Neural progenitor cell (in vitro differentiated cells): ENCODE measurements around the gene ZNF516. TPM values are rescaled to one million over a fixed set of nuclear protein-coding genes. Genes with fewer than 3 reads are reported as not detected.

Experiments used
- DNase-seq: peaks from one replicate; pipeline ENCODE4 v3.0.0-alpha.2; 2016; ENCODE audit warnings: low spot score
- H2AFZ ChIP-seq: fragments of 200-600 bp; sonication (generic); replicated peaks from 2 replicates; pipeline ENCODE4 v1.6.1; 2016; ENCODE audit warnings: antibody characterized with exemption
- H3F3A ChIP-seq: fragments of 200-600 bp; sonication (generic); 2 replicates; pipeline ENCODE4 v1.6.1; 2016; ENCODE audit warnings: antibody characterized with exemption, low read depth
- H3K27ac ChIP-seq: fragments of 200-600 bp; sonication (generic); 2 replicates; pipeline ENCODE4 v1.5.1; 2016; ENCODE audit warnings: mild to moderate bottlenecking
- H3K27me3 ChIP-seq: fragments of 200-600 bp; sonication (generic); 2 replicates; pipeline ENCODE4 v1.6.1; 2016; ENCODE audit warnings: mild to moderate bottlenecking, moderate library complexity
- H3K36me3 ChIP-seq: fragments of 200-600 bp; sonication (generic); 2 replicates; pipeline ENCODE4 v1.5.1; 2016
- H3K4me1 ChIP-seq: fragments of 200-600 bp; sonication (generic); 2 replicates; pipeline ENCODE4 v1.6.1; 2016; ENCODE audit warnings: mixed run types
- H3K4me2 ChIP-seq: fragments of 200-600 bp; sonication (generic); 2 replicates; pipeline ENCODE4 v1.6.1; 2016
- H3K4me3 ChIP-seq: fragments of 200-600 bp; sonication (generic); 2 replicates; pipeline ENCODE4 v1.5.1; 2016
- H3K79me2 ChIP-seq: fragments of 200-600 bp; sonication (generic); 2 replicates; pipeline ENCODE4 v1.6.1; 2016; ENCODE audit warnings: low read depth
- H3K9ac ChIP-seq: fragments of 200-600 bp; sonication (generic); 2 replicates; pipeline ENCODE4 v1.6.1; 2016
- H3K9me3 ChIP-seq: fragments of 200-600 bp; sonication (generic); 2 replicates; pipeline ENCODE4 v1.5.1; 2016; ENCODE audit warnings: low read depth
- H4K20me1 ChIP-seq: fragments of 200-600 bp; sonication (generic); 2 replicates; pipeline ENCODE4 v1.6.1; 2016; ENCODE audit warnings: low read depth
- H3K27ac Mint-ChIP-seq: 3 replicates; pipeline ENCODE4 v1.8.0; 2021; ENCODE audit warnings: mixed read lengths
- H3K27me3 Mint-ChIP-seq: 2 replicates; pipeline ENCODE4 v1.8.0; 2022; ENCODE audit warnings: low read depth, mild to moderate bottlenecking, inconsistent platforms, moderate library complexity, mixed read lengths; ENCODE audit not compliant: insufficient read depth
- H3K36me3 Mint-ChIP-seq: 3 replicates; pipeline ENCODE4 v1.8.0; 2021; ENCODE audit warnings: mixed read lengths
- H3K4me1 Mint-ChIP-seq: 3 replicates; pipeline ENCODE4 v1.8.0; 2021; ENCODE audit warnings: mixed read lengths
- H3K4me3 Mint-ChIP-seq: 3 replicates; pipeline ENCODE4 v1.8.0; 2021; ENCODE audit warnings: mild to moderate bottlenecking, moderate library complexity, mixed read lengths
- H3K9me3 Mint-ChIP-seq: 3 replicates; pipeline ENCODE4 v1.8.0; 2020; ENCODE audit warnings: mixed read lengths
- EZH2 ChIP-seq: fragments of 200-600 bp; sonication (generic); IDR thresholded peaks from 2 replicates; pipeline ENCODE4 v1.6.1; 2017; ENCODE audit warnings: antibody characterized with exemption, mild to moderate bottlenecking, moderate library complexity
- EZH2phosphoT487 ChIP-seq: fragments of 200-600 bp; sonication (generic); IDR thresholded peaks from 2 replicates; pipeline ENCODE4 v1.6.1; 2017; ENCODE audit warnings: antibody characterized with exemption
- total RNA-seq: library from RNA; depleted of rRNA; stranded (reverse); fragments of >200 nt; gene quantifications from 2 replicates; pipeline ENCODE4 v1.2.3, GENCODE V29; 2015; ENCODE audit warnings: low replicate concordance
- TF ChIP-seq, protein P1 (sequence below): fragments of 200-600 bp; sonication (generic); IDR thresholded peaks from 2 replicates; pipeline ENCODE4 v1.5.1; 2017; ENCODE audit warnings: antibody characterized with exemption, mild to moderate bottlenecking

ZNF516 gene
- total RNA-seq, 1 donor from 2014 or later, result 45.5 TPM

DNA sequence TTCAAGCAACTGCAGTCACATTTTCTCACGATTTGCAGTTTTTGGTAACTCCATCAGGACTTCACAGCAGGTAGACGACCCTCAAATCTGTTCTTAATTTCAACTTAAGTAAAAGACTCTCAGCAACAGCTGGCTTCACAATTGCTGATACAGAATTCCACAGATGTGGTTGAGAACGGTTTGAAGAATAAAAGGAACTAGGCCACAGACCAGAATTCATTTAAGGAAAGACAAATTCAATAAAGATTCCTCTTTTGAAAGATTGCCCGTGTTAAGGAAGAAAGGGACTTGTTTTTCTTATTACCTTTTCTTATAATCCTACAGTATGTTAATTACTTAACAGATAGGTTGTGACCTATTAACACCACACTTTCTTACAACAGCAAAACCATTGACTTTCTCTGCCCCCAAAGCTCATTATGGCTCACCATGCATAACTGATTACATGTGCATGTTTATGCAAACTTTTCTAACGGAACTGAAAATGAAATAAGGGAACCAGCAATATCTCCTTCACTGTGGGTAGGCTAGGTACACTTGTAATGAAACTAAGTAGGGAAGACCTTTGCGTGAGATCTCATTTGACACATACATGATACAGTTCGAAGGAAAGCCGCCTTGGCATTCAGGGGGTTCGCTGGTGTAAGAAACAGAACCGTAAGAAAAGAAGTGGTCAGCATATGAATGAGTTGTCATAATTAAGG, 4.7 kb upstream of the ZNF516 start:
- Mint-ChIP-seq H3K27ac (peak overlapping the region; percentile 91), H3K4me3 (peak overlapping the region; percentile 27), H3K36me3 (peaks cover 3% of the 10 kb centered on the region)

DNA sequence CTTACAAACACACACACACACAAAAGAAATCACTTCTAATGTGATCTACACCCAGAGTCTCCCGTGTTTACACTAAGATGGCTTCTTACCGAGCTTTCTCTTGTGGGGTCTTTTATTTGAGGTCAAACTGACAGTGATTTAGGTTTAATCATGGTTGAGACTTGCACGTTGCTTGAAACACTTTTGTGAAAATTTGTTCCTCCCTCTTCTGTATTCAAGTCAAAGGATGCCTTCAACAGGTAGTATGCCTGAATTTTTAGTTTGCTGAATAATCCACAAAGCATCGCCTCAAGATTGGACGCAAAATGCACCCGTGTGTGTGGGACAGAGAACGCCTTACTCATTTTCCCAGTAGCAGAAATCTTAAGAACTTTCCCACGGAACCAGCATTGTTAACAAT, 4.0 kb upstream of the ZNF516 start:
- H3K4me3 Mint-ChIP-seq, result no peak overlapping the region
- Histone ChIP-seq H3K4me1 (peaks cover 51% of the 10 kb centered on the region), H3K9me3 (no peaks in the 10 kb centered on the region), H3K27ac (peak overlapping the region; percentile 91), H3K9ac (no peak overlapping the region), H3K36me3 (no peaks in the 10 kb centered on the region), H3K27me3 (peaks cover 18% of the 10 kb centered on the region), H3K4me3 (no peak overlapping the region), H3F3A (peaks cover 56% of the 10 kb centered on the region), H3K79me2 (peaks cover 6% of the 10 kb centered on the region), H2AFZ (peak overlapping the region; percentile 20), H3K4me2 (peak overlapping the region; percentile 52), H4K20me1 (no peaks in the 10 kb centered on the region)
- peak overlapping the region; percentile 91 for H3K27ac Mint-ChIP-seq
- TF ChIP-seq EZH2phosphoT487 (no peak), EZH2 (no peak)
- TF ChIP-seq, protein P1, sequence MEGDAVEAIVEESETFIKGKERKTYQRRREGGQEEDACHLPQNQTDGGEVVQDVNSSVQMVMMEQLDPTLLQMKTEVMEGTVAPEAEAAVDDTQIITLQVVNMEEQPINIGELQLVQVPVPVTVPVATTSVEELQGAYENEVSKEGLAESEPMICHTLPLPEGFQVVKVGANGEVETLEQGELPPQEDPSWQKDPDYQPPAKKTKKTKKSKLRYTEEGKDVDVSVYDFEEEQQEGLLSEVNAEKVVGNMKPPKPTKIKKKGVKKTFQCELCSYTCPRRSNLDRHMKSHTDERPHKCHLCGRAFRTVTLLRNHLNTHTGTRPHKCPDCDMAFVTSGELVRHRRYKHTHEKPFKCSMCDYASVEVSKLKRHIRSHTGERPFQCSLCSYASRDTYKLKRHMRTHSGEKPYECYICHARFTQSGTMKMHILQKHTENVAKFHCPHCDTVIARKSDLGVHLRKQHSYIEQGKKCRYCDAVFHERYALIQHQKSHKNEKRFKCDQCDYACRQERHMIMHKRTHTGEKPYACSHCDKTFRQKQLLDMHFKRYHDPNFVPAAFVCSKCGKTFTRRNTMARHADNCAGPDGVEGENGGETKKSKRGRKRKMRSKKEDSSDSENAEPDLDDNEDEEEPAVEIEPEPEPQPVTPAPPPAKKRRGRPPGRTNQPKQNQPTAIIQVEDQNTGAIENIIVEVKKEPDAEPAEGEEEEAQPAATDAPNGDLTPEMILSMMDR, result no peak
- peaks cover 4% of the 10 kb centered on the region for H3K27me3 Mint-ChIP-seq
- H3K4me1 Mint-ChIP-seq, result peaks cover 49% of the 10 kb centered on the region
- H3K36me3 Mint-ChIP-seq, result peaks cover 3% of the 10 kb centered on the region
- no peak for DNase-seq
- H3K9me3 Mint-ChIP-seq, result peaks cover 4% of the 10 kb centered on the region

More for the DNA sequence above, 4.7 kb upstream of the ZNF516 start:
- H3K36me3 ChIP-seq, result no peaks in the 10 kb centered on the region
- H3K4me3 ChIP-seq, result no peak overlapping the region
- DNase-seq, result peak; percentile 48
- peaks cover 57% of the 10 kb centered on the region for H3K4me1 ChIP-seq
- H3K4me1 Mint-ChIP-seq, result peaks cover 57% of the 10 kb centered on the region
- H3K4me2 ChIP-seq, result peak overlapping the region; percentile 52
- peaks cover 4% of the 10 kb centered on the region for H3K9me3 Mint-ChIP-seq
- no peaks in the 10 kb centered on the region for H3K9me3 ChIP-seq
- TF ChIP-seq, protein P1, result no peak
- TF ChIP-seq EZH2phosphoT487 (no peak), EZH2 (no peak)
- H3K79me2 ChIP-seq, result no peaks in the 10 kb centered on the region
- H3K9ac ChIP-seq, result no peak overlapping the region
- peaks cover 4% of the 10 kb centered on the region for H3K27me3 Mint-ChIP-seq
- peaks cover 55% of the 10 kb centered on the region for H3F3A ChIP-seq
- H3K27ac ChIP-seq, result peak overlapping the region; percentile 91
- no peaks in the 10 kb centered on the region for H4K20me1 ChIP-seq
- H3K27me3 ChIP-seq, result peaks cover 18% of the 10 kb centered on the region
- H2AFZ ChIP-seq, result peak overlapping the region; percentile 21

DNA sequence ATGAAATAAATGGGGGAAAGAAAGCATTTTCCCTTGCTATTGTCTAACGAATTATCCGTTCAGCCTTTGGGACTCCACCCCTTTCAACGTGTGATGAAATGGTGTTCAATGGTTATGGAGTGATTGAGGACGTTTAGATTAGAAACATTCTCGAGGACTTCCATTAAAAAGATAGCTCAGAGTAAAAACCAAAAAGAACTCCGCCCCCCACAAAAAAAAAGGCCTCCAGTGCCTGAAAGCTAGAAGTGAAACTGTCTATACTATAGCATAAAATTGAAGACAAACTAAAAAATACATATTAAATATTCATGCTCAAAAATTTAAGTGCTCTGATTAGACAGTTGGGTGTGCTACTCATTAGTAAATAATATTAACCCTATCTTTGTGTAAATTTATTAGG, 3.0 kb upstream of the ZNF516 start:
- no peak for TF ChIP-seq EZH2phosphoT487
- TF ChIP-seq, protein P1, result no peak
- no peak for TF ChIP-seq EZH2
- no peak overlapping the region for H3K4me3 Mint-ChIP-seq
- H3K27me3 Mint-ChIP-seq, result peaks cover 6% of the 10 kb centered on the region
- no peak for DNase-seq
- H3K27ac ChIP-seq, result no peak overlapping the region
- no peak overlapping the region for H3K4me2 ChIP-seq
- no peak overlapping the region for H2AFZ ChIP-seq
- peaks cover 42% of the 10 kb centered on the region for H3K4me1 ChIP-seq
- peaks cover 3% of the 10 kb centered on the region for H4K20me1 ChIP-seq
- H3K9me3 ChIP-seq, result no peaks in the 10 kb centered on the region
- peaks cover 18% of the 10 kb centered on the region for H3K27me3 ChIP-seq
- H3K9me3 Mint-ChIP-seq, result peaks cover 4% of the 10 kb centered on the region
- peaks cover 40% of the 10 kb centered on the region for H3K4me1 Mint-ChIP-seq
- H3K9ac ChIP-seq, result no peak overlapping the region
- H3K36me3 ChIP-seq, result no peaks in the 10 kb centered on the region
- H3K79me2 ChIP-seq, result peaks cover 16% of the 10 kb centered on the region
- peaks cover 3% of the 10 kb centered on the region for H3K36me3 Mint-ChIP-seq
- H3K27ac Mint-ChIP-seq, result no peak overlapping the region
- H3F3A ChIP-seq, result peaks cover 58% of the 10 kb centered on the region
- H3K4me3 ChIP-seq, result no peak overlapping the region
